GM06990 (cell line): ENCODE data around the gene NTN1.

Experiments used
- DNase-seq: peaks from one replicate; pipeline ENCODE4 v3.0.0-alpha.2; 2011; ENCODE audit not compliant: insufficient read length; ENCODE audit errors: extremely low read depth
- H3K27me3 ChIP-seq: replicated peaks from 2 replicates; pipeline ENCODE4 v1.6.0; 2011; ENCODE audit warnings: low read length; ENCODE audit not compliant: control insufficient read depth, insufficient read depth
- H3K36me3 ChIP-seq: 2 replicates; pipeline ENCODE4 v1.5.1; 2011; ENCODE audit warnings: low read length; ENCODE audit not compliant: control insufficient read depth, insufficient read depth
- H3K4me3 ChIP-seq: replicated peaks from 2 replicates; pipeline ENCODE4 v1.5.1; 2011; ENCODE audit warnings: low read depth, mild to moderate bottlenecking, control low read depth, low read length
- CTCF ChIP-seq: IDR thresholded peaks from 2 replicates; pipeline ENCODE4 v1.5.1; 2011; ENCODE audit warnings: low read length, control low read depth, mild to moderate bottlenecking, inconsistent platforms; ENCODE audit not compliant: insufficient read depth, poor library complexity, severe bottlenecking

Gene NTN1

GRCh38 chr17:9107527-9107926 lies 86.2 kb downstream of the NTN1 start:
- TF ChIP-seq CTCF, result no peak
- Histone ChIP-seq H3K27me3 (no peaks in the 10 kb centered on the region; the same call in 1 of the 2 replicates), H3K4me3 (no peak overlapping the region), H3K36me3 (no peaks in the 10 kb centered on the region)
- DNase-seq, result no peak

- Histone ChIP-seq H3K36me3 (no peaks in the 10 kb centered on the region), H3K27me3 (no peaks in the 10 kb centered on the region; the same call in 1 of the 2 replicates), H3K4me3 (no peak overlapping the region)
- TF ChIP-seq CTCF, result no peak
- DNase-seq, result no peak
Measured at GRCh38 chr17:9108146-9108545, 86.8 kb downstream of the NTN1 start.

- TF ChIP-seq CTCF, result no peak
- DNase-seq, result no peak
- H3K36me3 ChIP-seq, result no peaks in the 10 kb centered on the region
- H3K27me3 ChIP-seq, result no peaks in the 10 kb centered on the region
- H3K4me3 ChIP-seq, result no peak overlapping the region
Measured at GRCh38 chr17:9109933-9110332, 88.6 kb downstream of the NTN1 start.

GRCh38 chr17:9110501-9110900 lies 89.2 kb downstream of the NTN1 start:
- DNase-seq, result no peak
- Histone ChIP-seq H3K4me3 (no peak overlapping the region), H3K36me3 (no peaks in the 10 kb centered on the region), H3K27me3 (no peaks in the 10 kb centered on the region)
- TF ChIP-seq CTCF, result no peak

GRCh38 chr17:9115214-9116191 lies 94.2 kb downstream of the NTN1 start:
- DNase-seq, result no peak
- peak overlapping the region; percentile 12 for H3K4me3 ChIP-seq
- no peaks in the 10 kb centered on the region; the same call in 1 of the 2 replicates for H3K27me3 ChIP-seq
- H3K36me3 ChIP-seq, result no peaks in the 10 kb centered on the region
- no peak for TF ChIP-seq CTCF
